GM18870 (cell line): ENCODE data around the gene CACNA1B.

Experiments used
- ATAC-seq: cut with Tn5 transposase; IDR thresholded peaks from one replicate; pipeline ENCODE4 v1.9.1; 2021; ENCODE audit warnings: moderate library complexity; ENCODE audit not compliant: unreplicated experiment

CACNA1B gene

DNA sequence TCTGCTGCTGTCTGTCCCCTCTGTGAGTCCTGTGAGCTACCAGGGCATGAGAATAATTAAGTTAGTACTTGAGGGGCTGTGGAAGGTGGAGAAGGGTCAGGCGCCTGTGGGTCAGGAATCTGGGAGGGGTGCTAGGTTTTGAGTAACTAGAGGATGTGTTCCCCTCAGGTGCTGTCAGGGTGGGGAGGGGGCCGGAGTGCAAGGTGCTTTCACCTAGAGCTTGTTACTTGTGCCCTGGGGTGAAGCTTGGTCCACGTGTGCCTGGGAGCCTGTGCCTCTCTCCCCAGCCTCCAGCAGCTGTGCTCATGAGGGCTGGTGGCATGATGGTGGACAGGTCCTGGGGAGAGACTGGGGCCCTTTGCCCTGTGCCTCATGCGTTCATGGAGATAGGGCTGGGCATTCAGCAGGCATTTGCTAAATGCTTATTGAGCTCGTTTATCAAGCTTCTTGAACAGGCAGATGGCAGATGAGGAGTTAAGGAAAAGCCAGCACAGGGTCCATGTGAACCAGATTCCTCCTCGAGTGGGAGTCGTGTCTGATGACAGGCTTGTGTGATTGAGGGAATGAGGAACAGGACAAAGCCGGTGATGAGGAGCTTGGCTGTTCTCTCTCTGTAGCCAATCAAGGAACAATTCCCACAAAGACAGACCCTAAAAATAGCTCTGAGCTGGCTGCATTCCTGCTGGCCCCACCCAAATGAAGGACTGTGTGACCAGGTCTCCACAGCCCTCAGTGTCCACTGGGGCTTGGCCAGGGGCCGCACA, 40.9 kb downstream of the CACNA1B start:
- no peak for ATAC-seq

DNA sequence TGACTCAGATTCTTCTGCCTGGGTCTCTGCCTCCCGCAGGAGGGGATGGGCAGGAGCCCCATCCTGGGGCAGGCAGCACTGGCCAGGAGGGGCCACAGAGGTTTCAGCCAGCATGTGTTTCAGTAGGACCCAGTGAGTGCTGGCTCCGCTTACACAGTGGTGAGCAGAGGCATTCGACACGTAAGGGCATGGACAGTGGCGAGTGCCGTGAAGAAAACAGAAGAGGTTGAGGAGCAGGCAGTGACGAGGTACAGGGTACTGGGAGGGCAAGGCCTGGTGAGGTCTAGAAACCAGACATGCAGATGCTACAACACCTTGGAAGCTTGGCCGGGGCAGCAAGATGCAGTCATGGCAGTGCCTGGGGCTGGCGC, 41.5 kb downstream of the CACNA1B start:
- ATAC-seq, result no peak

DNA sequence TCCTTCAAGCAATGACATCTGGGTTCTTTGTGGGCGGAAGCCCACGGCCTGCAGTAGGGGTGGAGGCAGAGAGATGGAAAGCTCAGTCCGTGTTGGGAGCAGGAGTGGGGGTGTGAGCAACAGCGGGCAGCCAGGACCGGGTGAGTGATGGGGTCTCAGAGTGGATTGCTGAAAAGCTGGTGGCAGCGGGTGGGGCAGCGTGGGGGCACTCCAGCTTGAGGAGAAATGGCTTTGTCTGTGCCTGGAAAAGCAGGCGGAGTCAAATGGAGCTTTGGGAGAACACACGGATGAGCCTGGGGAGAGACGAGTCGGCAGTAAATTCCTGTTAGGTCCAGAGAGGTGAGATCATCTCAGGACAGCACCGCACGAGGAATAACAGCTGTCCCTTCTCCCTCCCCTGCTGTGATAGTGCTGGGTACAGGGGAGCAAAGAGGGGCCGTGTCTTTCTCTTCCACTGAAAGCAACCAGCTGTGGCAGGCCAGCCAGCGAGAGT, 42.1 kb downstream of the CACNA1B start:
- ATAC-seq, result no peak

DNA sequence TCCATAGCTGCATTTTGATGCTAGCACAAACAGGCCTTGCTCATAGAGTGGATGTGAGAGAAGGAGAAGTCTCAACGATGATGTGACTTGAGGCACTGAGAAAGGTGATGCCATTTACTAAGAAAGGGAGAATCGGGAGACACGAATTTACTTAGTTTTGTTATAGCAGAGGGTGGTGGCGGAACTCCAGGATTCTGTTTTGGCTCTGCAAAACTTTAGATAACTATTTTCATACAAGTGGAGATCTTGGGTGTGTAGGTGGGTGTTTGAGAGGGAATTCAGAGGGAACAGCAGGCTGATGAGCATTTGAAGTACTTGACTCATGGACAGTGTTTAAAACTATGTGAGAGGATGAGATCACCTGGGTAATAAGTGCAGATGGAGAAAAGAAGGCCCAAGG, 43.2 kb downstream of the CACNA1B start:
- no peak for ATAC-seq

DNA sequence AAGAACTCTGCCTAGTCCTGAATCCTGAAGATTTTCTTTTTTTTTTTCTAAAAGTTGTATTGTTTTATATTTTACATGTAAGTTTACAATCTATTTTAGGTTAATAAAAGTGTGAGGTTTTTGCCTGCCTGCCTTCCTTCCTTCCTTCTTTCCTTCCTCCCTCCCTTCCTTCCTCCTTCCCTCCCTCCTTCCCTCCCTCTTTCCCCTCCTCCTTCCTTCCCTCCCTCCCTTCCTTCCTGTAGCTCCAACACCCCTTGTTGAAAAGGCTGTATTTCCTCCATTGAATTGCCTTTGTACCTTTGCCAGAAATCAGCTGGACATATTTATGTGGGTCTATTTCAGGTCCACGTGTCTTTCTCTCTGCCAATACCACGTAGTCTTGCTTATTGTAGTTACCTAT, 46.6 kb downstream of the CACNA1B start:
- ATAC-seq, result no peak

DNA sequence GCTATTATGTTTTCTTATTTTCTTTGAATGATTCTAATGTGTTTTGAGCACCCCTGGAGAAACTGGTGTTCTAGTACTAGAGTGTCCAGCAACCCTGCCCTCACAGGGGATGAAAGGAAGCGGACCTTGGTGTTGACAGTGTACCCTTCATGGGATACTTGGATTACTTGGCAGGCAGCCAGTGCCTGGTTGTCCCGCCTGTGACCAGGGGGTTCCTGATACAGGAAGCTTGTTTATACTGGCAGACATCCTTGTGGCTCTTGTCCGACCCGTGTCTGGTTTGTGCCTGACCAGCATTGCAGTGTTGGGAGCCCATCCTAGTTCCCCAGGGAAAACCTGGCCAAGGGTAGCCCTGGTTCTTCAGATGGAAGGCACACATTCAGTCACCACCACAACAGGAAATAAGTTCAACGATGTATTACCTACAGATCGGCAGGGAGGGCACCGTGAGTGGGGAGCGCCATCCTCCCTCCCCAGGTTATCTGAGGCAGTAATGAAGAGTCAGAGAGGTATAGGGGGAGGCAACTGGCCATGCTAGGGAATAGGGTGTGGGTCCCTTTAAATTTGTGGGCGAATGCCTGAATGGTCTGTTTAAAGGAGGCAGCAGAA, 47.3 kb downstream of the CACNA1B start:
- ATAC-seq, result no peak

DNA sequence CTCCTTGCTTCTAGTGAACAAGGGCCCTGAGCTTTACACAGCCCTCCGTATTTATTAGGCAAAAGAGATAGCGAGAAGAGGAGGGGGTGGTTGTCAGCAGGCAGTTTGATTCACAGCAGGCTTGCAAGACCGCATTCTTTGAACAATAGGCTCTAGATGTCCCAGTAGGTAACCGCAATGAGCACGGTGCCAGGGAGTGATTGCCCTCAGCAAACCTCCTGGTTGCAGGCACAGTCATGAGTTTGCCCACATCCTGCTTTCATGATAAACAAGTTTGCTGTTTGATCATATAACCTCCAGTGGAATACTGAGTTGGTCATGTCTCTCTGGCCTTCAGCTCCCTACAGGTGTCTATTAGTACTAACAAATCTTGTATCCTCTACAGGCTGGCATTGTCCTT, 66.1 kb downstream of the CACNA1B start:
- no peak for ATAC-seq

DNA sequence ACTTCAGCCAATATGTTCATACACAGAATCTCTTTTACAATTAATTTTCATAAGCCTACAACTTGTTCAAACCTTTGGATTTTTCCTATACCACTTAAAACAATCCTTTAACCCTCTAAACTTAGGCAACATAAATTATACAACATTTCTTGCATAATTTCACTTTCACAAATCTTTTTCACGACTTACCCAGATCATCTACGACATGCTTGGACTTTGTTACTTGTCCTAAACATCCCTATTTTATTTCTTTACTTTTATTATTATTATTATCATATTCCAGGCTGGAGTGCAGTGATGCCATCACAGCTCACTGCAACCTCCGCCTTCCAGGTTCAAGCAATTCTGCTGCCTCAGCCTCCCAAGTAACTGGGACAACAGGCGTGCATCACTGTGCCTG, 68.0 kb downstream of the CACNA1B start:
- ATAC-seq, result no peak

DNA sequence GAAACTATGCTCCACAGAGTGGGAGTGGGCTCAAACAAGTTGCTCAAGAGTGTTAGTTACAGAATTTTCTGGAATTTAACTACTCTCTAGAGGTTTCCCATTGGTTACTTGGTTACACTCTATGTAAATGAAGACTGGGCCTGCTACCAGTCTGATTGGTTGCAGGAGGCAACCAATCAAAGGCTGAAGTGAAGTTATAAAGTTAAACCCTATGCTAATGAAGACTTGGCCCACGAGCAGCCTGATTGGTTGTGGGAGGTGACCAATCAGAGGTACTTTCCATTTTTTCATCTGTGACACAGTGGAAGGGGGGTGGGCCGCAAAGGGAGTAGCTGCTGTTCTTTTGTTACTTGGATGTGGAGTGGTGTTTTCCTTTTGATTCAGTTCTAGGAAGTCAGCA, 69.4 kb downstream of the CACNA1B start:
- ATAC-seq, result no peak

DNA sequence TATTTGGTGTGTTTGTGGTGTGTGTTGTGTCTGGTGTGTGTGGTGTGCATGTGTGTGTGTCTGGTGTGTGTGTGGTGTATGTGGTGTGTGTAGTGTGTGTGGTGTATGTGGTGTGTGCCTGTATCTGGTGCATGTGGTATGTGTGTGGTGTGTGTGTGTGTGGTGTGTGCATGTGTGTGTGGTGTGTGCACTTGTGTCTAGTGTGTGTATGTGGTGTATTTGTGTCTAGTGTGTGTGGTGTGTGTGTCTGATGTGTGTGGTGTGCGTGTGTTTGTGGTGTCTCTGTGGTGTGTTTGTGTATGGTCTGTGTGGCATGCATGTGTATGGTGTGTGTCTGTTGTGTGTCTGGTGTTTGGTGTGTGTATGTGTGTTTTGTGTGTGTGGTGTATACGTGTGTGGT, 71.1 kb downstream of the CACNA1B start:
- no peak for ATAC-seq

DNA sequence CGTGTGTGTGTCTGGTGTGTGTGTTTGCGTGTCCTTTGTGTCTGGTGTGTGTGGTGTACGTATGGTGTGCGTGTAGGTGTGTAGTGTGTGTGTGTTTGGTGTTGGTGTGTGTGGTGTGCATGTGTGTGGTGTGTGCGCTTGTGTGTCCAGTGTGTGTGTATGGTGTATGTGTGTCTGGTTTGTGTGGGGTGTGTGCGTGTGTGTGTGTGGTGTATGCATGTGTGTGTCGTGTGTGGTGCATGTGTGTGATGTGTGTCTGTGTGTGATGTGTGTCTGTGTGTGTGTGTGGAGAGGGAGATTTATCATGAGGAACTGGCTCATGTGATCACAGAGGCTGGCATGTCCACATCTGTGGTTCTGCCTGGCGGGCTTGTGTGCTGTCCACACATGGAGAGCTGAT, 71.7 kb downstream of the CACNA1B start:
- ATAC-seq, result no peak

DNA sequence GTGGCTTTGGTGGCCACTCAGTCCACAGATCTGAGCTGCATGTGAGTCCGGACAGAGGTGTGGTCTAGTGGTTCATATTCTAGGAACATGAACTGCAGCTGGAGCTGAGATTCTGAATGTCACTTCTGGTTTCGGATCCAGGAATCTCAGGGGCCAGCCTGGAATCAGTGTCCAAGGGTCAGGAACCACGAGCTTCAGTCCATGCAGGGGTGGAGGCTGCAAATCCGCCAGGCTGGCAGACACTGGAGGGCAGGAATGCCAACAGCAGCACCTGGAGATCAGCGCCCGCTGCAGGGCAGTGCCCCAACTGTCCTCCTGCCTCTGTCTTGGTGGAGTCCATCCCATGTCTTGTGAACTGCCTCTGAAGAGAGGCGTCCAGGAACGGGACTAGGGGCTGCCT, 73.5 kb downstream of the CACNA1B start:
- no peak for ATAC-seq

DNA sequence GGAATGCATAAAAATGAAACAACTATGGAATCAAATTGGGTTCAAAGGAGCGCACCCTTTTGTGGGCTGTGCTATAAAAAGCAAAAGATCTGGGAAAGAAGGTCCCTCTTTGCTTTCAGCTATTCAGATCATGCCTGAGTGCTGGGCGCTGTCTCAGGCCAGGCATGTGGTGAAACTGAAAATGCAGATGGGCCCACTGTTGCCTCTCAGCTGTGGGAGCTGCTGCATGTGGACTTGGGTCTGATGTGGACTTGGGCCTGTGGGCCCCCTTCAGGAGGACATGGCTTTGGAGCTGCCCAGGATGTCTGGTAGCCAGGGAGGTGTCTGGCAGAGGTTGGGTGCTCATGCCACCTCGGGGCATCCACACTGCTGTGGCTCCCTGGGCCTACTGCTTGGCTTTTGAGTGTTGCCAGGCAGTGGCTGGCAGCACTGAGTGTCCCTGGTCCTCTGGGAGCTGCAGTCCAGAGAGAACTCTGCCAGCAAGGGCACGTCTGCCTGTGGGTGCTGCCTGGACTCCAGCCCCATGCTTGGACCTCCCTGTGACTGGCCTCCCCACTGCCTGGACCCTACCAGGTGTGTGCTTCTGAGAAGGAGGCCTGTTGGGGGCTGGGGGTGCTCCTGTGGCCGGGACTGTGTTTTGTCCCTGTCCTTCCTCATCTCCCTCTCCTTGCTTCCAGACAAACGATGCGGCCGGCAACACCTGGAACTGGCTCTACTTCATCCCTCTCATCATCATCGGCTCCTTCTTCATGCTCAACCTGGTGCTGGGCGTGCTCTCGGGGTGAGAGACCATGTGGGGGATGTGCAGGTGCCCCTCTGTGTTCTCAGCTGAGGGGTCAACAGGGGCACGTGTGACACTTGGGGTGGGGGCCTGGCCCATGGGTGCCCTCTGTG, 74.3 kb downstream of the CACNA1B start:
- ATAC-seq, result no peak

DNA sequence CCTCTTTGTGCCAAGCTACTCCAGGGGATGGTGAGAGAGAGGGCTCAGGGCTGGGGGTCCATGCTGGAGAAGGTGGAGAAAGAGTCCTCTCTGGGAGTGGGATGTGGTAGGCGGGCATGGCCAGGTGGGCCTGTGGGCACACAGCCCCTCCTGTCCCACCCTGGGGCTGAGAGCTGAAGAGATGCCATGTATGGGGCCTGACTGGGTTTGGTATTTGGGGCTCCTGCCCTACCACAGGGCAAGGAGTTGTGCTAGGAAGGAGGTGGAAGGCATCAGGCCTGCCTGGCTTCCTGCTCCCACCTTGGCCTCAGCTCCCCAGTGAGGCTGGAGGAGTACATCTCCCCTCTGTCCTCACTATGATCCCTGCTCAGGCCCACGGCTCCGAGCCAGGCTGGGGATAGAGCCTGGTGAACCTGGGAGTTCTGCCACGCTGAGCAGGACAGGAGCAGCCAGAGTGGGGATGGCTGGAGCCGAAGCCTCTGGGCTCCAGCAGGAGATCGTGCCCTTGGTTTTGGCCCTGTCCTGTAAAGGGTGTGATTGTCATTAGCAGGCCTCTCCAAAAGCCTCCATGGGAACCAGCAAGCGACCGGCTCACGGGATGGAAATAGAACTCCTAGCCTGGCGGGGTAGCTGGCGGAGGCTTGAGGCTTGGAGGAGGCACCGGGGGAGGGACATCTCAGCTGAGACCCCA, 75.5 kb downstream of the CACNA1B start:
- no peak for ATAC-seq

DNA sequence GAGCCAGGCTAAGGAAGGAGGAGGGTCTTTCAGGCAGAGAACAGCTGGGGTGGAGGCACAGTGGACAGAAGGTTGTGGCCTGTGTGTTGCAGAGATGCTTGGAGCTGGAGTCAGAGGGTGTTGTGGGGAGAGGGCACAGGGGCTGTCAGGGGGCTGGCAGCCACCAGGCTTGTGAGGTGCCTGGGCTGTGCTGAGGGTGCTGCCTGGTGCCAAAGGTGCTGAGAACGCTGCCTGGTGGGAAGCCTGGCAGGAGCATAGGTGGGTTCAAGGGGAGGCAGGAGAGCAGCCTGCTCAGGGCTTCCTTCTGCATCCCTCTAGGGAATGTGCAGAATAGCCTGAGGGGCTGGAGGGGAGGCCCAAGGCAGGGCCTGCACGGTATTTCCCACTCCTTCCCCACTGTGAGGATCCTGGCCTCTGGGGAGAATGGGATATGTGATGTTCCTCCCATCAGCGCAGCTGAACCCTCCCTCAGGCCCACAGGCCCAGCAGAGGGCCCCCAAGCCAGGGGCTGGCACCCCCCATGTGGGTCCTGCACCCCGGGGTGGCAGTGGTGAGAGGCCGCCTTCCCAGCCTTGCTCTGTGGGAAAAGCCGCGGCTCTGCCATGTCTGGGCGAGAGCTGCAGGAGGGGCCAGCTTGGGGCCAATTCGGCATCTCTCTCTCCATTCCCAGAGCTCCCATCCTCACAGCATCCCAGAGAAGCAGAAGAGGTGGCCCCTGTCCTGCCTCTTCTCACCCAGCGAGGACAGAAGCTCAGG, 76.3 kb downstream of the CACNA1B start:
- no peak for ATAC-seq

DNA sequence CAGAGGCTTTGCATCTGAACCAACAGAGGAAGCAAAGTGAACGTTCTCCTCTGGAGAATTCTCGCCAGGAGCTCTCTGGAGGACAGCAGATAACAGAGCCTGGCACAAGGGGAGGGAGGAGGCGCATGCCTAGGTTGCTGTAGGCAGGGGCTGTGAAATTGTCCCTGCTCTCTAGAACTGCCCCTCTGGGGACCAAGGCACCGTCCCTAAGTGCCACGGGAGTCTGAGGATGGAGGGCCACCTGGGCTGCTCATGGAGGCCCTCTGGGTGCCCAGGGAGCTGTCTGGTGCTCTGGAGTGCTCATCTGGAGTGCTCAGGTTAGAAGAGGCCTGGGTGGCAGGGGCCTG, 77.6 kb downstream of the CACNA1B start:
- ATAC-seq, result no peak

DNA sequence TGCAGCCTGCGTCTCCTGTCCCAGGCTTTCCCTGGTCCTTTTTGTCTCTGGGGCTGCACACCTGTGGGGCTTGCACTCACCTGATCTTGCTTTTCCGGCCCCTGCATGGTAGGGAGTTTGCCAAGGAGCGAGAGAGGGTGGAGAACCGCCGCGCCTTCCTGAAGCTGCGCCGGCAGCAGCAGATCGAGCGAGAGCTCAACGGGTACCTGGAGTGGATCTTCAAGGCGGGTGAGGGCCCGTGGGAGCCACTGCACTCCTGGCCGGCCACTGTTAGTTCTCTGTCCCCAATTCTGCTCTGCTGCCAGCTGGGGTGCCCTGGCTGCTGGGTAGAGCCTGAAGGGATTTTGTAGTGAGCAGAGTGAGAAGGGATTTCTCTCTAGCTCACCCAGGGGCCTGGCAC, 78.0 kb downstream of the CACNA1B start:
- no peak for ATAC-seq

DNA sequence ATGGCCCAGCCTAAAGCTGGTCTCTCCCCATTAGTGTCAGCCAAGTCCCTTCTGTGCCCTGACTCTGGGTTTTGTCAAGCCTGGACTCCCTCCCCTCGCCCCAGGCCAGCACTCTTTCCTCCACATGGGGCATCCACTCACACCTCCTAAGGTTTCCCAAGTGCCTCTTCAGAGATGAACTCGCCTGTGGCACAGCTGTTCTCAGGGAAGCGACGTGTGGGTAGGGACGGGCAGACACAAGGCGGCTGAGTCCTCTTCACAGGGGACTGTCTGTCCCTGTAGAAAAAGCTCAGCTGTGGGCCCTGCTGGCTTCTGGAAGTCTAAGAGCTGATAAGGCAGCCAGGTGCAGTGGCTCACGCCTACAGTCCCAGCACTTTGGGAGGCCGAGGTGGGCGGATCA, 78.5 kb downstream of the CACNA1B start:
- no peak for ATAC-seq

DNA sequence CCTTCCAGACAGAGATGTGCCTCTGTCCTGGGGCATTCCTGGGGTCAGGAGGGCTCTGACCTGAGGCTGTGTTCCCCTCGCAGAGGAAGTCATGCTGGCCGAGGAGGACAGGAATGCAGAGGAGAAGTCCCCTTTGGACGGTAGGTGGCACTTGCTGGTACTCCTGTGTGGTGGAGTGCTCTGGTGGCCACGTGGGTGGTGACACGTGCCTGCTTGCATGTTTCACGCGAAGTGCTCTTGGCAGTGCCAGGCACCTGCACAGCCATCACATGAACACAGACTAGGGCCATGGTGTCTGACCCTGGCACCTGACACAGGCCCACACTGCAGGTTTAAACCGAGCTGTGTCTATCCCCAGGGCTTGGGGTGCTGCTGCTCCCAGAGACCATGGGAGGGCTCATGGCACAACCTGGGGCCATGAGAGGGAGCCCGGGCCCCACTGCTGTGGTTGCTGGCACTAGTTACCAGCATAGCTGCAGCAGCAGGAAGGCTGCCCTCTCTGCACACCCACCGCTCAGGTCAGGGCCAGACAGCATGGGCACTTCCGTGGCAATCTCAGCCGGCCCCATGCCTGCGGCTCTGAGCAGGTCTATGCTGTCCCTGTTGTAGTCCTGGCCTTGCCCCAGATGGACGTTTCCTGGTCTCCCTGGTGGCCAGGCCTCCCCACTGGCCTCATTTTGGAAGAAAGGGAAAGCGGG, 79.3 kb downstream of the CACNA1B start:
- no peak for ATAC-seq
